GM21737 (cell line): ENCODE results near the gene POF1B.

Experiments
- ATAC-seq: cut with Tn5 transposase; IDR thresholded peaks from one replicate; pipeline ENCODE4 v1.9.1; 2021; ENCODE audit warnings: mild to moderate bottlenecking, moderate library complexity; ENCODE audit not compliant: unreplicated experiment

POF1B gene

GRCh38 chrX:85243761-85244449 is 135.6 kb downstream of the POF1B start, which contains the start of the genes SATL1 and ZNF711:
TSS of gene SATL1 (minus strand) at chrX:85243779. CDS start at chrX:85108968, 134,811 bp downstream.
TSS of gene ZNF711 (plus strand) at chrX:85243991. CDS start at chrX:85247573, 3,582 bp downstream.
- no peak for ATAC-seq

GRCh38 chrX:85243155-85243554 is 136.3 kb downstream of the POF1B start:
- no peak for ATAC-seq
